ENCODE results near the gene NEBL. TPM values are rescaled to one million over a fixed set of nuclear protein-coding genes. Genes with fewer than 3 reads are reported as not detected.

The NEBL gene
- total and polyA plus RNA-seq, 2 of the 4 experiments (the other 2 are of a cell fraction), result under 0.01 TPM

GRCh38 chr10:20765066-20765465, 132.0 kb downstream of the NEBL start:
- DNase-seq (no peak), ATAC-seq (ENCODE audit: low read depth) (no peak)
- H4K8ac ChIP-seq (ENCODE audit: low read depth in 2 of 2, low read length in 2 of 2), result no peak overlapping the region
- no peak overlapping the region for H2BK20ac ChIP-seq (ENCODE audit: low read depth, low read length)
- no peak overlapping the region for H3K27ac ChIP-seq (ENCODE audit: insufficient read depth, low read length)
- no peak overlapping the region for H4K91ac ChIP-seq (ENCODE audit: insufficient read depth, low read depth, low read length)
- H3K36me3 ChIP-seq (ENCODE audit: control insufficient read depth, insufficient read depth, low read length), result no peaks in the 10 kb centered on the region
- no peak overlapping the region for H2BK5ac ChIP-seq (ENCODE audit: low read depth, low read length, poor library complexity, severe bottlenecking)
- no peak overlapping the region for H3K4me2 ChIP-seq (ENCODE audit: low read depth, low read length)
- intact Hi-C loops (cut with micrococcal nuclease) (no loop called here), in situ Hi-C loops (cut with MboI; ENCODE audit: low sequenced_read_pairs) (no loop called here), dilution Hi-C loops (cut with HindIII; ENCODE audit: low sequenced_read_pairs, unreplicated experiment) (no loop called here)
- no peak overlapping the region for H2BK120ac ChIP-seq (ENCODE audit: low read depth, low read length)
- no peaks in the 10 kb centered on the region for H3K4me1 ChIP-seq (ENCODE audit: control insufficient read depth, insufficient read depth, low read length)
- no peaks in the 10 kb centered on the region for H3K27me3 ChIP-seq (ENCODE audit: control insufficient read depth, insufficient read depth, low read length)
- BruUV-seq (replicated peaks), result no TSS peak
- TF ChIP-seq POLR2A (IDR thresholded peaks at IDR 0.05; ENCODE audit: low read depth, low read length) (no peak), NFE2L2 (IDR thresholded peaks at IDR 0.05; ENCODE audit: low read depth, low read length) (no peak), BHLHE40 (IDR thresholded peaks at IDR 0.05; ENCODE audit: low read depth, low read length) (no peak), CEBPB (IDR thresholded peaks at IDR 0.05; ENCODE audit: low read depth, low read length) (no peak), USF2 (IDR thresholded peaks at IDR 0.05; ENCODE audit: low read depth, low read length) (no peak), MAFK (IDR thresholded peaks at IDR 0.05; ENCODE audit: low read depth, low read length) (no peak), FOS (IDR thresholded peaks at IDR 0.05; ENCODE audit: low read depth, low read length) (no peak), RAD21 (IDR thresholded peaks at IDR 0.05; ENCODE audit: low read length) (no peak), RCOR1 (IDR thresholded peaks at IDR 0.05; ENCODE audit: insufficient replicate concordance, low read length) (no peak), CTCF (conservative IDR thresholded peaks at IDR 0.05; ENCODE audit: low read depth, low read length) (no peak), RFX5 (IDR thresholded peaks at IDR 0.05; ENCODE audit: low read depth, low read length) (no peak), MAZ (IDR thresholded peaks at IDR 0.05; ENCODE audit: borderline replicate concordance, low read depth, low read length) (no peak), MXI1 (IDR thresholded peaks at IDR 0.05; ENCODE audit: borderline replicate concordance, low read depth, low read length) (no peak), CHD1 (IDR thresholded peaks at IDR 0.05; ENCODE audit: low read depth, low read length) (no peak)
- POLR2A ChIA-PET (ENCODE audit: unreplicated experiment), result no interaction called here
- no peak overlapping the region for H2AK5ac ChIP-seq (ENCODE audit: low read depth, low read length)
- no peaks in the 10 kb centered on the region for H3K9me1 ChIP-seq (ENCODE audit: insufficient read depth, low read length)
- WGBS, 2 experiments (ENCODE audit: extremely low coverage in 2 of 2, insufficient read length in 1 of 2), result no CpG with 5 or more reads among the region's 1 CpG
- H4K20me1 ChIP-seq (ENCODE audit: insufficient read depth, low read length), result no peaks in the 10 kb centered on the region
- no peak overlapping the region for H2BK15ac ChIP-seq (ENCODE audit: low read depth, low read length)
- H3K23ac ChIP-seq (ENCODE audit: low read depth, low read length), result no peak overlapping the region
- no peak overlapping the region for H3K14ac ChIP-seq (replicated peaks; ENCODE audit: low read depth, low read length)
- H3K79me1 ChIP-seq (ENCODE audit: low read depth in 1 of 2, low read length in 2 of 2), result no peaks in the 10 kb centered on the region
- CTCF ChIA-PET, result no interaction called here
- H3K9me3 ChIP-seq (ENCODE audit: control insufficient read depth, insufficient read depth, low read length), result peaks cover 6% of the 10 kb centered on the region; the same call in 1 of the 2 replicates
- H2AFZ ChIP-seq (replicated peaks; ENCODE audit: low read length, poor library complexity), result no peak overlapping the region
- no peak overlapping the region for H3K9ac ChIP-seq (ENCODE audit: low read depth, low read length)
- H3K18ac ChIP-seq (ENCODE audit: low read depth, low read length), result no peak overlapping the region
- no peak overlapping the region for H2AK9ac ChIP-seq (replicated peaks; ENCODE audit: low read depth, low read length, poor library complexity)
- H3K56ac ChIP-seq (ENCODE audit: extremely low read depth, insufficient read depth, low read length), result no peak overlapping the region
- H3K4ac ChIP-seq (ENCODE audit: low read depth, low read length), result no peak overlapping the region
- H3K4me3 ChIP-seq (ENCODE audit: insufficient read depth, low read depth, low read length), result no peak overlapping the region
- H4K5ac ChIP-seq (ENCODE audit: low read depth, low read length), result no peak overlapping the region

Measured in IMR-90 (cell line).